MV-4-11 (cell line): Measurements from ENCODE around the gene PANK3.
"Not testable (repeated sequence)": the region's sequence is repeated elsewhere in the genome, so short reads cannot be mapped to it uniquely, and the experiment has no call there.

Experiments used
- DNase-seq: peaks from one replicate; lab custom pipeline; 2025; lab: John Stamatoyannopoulos, UW

Gene PANK3

DNA sequence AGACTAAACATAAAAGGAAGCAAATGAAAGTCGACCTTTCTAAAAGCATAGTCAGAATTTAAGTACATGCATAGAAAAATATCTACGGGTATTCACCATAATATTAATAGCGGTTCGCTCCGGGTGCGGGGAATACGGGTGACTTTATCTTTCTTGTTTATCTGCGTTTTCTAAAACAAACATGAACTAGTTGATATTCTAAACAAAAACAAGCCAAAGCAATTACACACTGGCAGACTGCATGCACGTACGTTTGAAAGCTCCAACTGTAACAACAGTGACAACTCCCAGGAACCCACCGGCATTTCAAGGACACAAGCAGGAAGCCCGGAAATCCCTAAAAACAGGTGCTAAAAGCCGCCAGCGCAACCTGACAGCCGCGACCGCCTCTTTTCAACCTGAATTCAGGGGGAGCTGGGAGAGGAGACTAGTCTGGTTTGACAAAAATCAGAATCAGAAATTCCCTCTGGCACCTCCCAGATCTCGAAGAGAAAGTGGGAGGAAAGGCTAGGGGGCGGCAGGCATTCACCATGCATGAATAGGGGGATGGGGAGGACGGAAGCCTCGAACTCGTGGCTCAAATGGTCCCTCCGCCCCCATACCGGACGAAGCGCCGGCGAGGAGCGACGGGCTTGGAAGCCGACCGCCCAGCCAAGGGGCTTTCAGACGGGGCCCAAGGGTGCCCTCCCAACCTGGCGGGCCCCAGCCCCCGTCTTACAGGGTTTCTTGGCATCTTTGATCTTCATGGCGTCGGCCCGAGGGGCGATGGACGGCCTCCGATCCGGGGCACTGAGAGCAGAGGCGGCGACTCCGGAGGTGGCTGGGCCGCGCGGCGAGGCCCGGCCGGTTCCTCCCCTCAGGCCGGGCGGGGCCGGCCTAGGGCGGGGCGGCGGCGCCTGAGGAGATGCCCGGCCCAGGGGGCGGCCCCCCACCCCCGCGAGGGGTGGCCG, at the start of gene PANK3:
PANK3 (minus strand) TSS at position 831 of the 950 bp plus-strand sequence; CDS start at position 746, 85 bp downstream.
- peak; percentile 39 for DNase-seq

DNA sequence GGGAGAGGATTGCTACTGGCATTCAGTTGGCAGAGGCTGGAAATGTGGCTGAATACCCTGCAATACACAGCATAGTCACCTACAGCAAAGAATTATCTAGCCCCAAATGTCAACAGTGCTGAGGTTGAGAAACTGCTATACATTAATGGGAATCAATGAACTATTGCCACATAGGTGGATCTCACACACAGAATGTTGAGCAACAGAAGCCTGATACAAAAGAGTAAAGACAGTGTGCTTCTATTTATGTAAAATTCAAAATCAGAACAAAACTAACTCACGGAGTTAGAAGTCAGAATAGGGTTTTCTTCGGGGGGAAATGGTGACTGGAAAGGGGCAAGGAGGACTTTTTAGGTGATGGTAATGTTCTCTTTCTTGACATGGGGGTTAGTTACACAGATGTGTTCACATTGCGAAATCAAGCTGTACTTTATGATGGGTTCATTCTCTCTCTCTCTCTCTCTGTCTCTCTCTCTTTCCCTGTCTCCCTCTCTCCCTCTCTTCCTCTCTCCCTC, 45.7 kb upstream of the PANK3 start:
- DNase-seq, result peak; percentile 28

DNA sequence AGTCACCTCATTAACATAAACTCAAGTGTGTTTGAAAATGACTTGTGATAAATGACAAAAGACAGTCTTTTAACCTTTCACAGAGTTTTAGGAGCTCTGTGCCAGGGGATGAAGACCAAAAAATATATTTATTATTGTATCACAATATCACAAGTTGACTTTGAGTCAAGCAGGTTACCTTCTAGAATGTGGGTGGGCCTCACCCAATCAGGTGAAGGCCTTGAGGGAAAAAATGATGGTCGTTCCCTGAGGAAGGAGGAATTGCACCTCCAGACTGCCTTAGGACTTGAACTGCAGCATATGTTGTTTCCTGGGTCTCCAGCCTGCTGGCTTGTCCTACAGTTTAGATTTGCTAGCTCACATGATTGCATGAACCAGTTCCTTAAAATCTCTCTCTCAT, 41.6 kb upstream of the PANK3 start:
- DNase-seq, result no peak

DNA sequence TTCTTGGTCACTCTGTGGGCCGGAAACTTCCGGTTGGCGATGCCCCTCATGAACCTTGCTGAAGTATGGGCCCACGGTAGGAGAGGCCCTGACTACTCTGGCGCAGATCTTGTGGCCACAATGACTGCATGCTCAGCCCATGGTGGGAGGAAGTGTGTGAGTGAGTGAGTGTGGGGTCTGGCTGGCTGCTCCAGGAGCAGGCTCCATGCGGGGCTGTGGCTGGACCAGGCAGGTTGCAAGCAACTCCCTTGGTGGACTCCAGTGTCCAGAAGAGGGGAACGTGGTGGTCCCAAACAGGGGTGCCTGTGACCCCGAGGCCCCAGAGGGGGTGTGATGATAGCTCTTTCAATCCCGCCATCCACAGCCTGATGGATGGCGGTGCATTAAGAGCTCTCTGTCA, 35.5 kb upstream of the PANK3 start:
- no peak for DNase-seq

DNA sequence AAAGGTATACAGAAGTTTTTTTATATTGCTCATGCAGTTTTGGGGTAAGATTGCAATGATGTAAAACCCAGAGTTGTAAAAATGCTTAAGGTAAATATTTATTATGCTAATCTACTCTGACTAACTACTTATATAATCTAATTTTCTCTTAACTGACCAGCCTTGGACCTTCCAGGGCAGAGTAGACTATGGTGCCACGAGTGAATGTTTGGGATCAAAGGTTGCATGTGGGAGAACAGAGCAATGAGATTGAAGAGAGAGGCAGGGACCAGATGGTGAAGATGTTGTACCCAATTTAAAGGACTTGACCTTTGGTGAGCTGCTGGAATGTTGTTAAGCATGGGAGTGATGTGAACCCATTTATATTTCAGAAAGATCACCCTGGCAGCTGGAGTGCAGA, 34.8 kb upstream of the PANK3 start:
- no peak for DNase-seq

DNA sequence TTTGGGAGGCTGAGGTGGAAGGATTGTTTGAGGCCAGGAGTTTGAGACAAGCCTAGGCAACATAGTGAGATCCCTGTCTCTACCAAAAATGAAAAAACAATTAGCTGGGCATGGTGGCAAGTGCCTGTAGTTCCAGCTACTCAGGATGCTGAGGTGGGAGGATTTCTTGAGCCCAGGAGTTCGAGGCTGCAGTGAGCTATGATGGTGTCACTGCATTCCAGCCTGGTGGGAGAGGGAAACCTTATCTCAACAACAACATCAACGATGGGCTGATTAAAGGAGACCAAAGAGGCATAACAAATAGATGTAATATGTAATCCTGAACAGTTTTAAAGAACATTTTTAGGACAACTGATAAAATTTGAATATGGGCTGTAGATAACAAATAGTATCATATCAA, 34.2 kb upstream of the PANK3 start:
- no peak for DNase-seq

DNA sequence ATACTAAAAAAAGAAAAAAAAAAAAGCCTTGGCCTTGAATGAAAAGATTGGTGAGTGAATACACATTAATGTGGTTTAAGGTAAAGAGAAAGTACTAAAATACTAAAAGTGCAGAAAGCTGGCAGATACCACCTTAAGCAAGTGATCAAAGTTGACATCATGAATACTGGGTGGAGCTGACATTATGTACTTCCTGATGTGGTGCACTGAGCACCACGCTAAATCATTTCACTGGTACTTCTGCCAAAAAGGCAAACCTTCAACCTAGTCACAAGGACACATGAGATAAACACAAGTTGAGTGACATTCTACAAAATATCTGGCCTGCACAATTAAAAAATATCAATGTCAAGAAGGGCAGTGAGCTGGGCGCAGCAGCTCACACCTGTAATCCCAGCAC, 33.8 kb upstream of the PANK3 start:
- DNase-seq, result no peak

DNA sequence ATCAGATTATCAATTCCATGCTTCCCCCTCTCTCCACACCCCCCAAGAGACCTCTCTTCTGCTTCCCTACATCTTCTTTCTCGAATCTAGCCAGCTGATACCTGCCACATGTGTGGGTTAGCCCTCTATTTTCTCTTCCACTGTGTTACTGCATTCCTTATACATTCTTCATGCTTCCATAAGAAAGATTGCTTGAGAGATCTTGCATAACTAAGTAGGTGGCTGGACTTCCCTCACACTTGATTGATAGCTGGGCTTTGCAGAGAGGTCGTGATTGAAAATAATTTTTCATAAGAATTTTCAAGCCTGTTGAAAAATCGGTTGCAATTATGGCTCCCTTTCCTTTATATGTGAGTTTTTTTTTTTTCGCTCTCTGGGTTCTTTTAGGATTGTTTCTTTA, 33.0 kb upstream of the PANK3 start:
- DNase-seq, result no peak

DNA sequence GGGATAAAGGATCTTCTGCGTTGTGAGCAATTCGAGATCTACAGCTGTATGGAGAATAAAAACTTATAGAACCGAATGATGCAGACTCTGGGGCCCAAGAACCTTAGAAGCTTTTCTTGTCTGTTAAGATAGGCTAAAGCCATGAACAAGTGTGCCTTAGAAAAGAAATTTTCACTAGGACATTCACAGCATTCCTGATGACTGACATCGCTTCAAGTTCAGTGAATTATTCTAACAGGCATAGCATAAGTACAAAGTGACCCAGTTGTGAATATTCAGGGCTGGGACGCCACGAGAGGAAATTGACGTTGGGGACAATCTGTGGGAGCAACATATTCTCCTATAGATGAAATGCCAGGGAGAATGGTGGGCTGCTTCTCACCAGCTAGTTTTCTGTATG, 32.0 kb upstream of the PANK3 start:
- no peak for DNase-seq

DNA sequence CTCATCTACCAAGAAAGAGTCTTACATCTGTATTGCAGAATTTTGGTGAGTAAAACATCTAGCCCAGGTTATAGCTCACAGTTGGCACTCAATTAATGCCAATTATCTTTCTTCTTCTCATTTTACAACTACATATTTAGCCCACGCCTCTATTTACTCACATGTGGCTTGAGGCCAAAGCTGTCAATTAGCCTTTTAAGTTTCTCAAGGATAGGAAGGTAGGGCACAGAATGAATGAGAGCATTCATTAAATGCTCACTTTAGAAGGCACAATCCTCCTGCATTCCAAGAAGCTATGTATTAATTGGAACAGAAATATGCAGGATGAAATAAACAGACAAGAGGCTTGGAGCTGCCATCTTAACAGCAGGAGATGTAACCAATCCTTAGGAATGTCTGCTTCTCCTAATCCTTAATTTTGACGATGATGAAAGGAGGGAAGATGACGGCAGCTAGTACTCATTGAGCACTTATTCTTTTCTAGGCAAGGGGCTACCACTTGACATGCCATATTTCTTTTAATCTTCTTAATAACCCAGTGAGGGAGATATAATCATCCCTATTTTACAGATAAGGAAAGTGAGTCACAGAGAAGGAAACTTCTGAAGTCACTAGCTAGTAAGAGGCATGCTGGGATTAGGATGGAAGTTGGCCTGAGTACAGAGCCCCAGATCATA, 30.8 kb upstream of the PANK3 start:
- DNase-seq, result no peak

DNA sequence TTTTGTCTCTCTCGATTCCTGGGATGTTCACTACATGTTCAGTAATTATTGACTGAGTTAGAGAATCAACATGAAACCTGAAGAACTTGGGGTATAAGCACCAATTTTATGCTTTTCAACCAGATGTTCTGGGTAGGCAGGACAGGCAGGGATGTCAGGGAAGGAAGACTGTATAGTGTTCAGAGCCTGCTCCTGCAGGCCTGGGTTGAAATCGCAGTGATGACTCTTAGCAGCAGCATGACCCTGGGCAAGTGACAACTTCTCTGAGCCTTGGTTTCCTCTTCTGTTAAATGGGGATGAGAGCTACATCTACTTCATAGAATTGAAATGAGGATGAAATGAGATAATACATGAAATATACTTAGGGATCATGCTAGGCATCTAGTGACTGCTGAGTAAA, 29.7 kb upstream of the PANK3 start:
- DNase-seq, result no peak

DNA sequence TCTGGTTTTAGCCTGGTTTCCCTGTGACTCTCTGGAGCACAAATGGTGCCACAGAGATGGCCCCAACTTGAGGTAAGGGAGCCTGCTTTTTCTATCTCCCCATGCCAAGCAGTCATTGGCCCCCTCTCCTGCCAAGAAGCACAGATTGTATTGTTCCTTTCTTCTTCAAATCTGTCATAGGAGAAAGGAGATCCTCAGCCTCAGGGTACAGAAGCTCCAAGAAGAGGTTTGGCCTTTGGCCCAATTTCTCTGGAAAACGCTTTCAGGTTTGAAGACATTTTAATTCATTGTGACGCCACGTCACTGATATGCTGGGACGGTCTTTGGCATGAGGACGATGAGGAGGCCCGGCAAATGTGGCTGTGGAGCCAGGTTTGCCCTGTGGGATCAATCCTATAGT, 29.2 kb upstream of the PANK3 start:
- DNase-seq, result no peak

DNA sequence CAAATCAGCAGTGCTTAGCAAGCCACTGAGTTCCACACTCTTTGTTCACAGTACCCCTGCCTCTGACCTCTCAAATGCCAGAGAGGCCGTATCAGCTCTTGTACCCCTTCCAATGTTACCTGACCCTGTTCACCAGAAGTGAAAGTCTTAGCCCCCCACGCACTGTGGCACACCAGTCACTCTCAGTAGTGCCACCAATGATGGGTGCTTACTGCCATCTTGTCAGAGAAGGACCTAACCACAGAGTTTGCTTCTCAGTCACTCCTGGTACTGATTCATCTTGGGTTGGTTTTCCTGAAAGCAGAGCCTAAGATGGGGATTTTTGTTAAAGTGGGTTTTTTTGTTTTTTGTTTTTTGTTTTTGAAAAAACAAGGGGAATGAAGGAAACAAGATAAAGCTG, 28.8 kb upstream of the PANK3 start:
- DNase-seq, result no peak

DNA sequence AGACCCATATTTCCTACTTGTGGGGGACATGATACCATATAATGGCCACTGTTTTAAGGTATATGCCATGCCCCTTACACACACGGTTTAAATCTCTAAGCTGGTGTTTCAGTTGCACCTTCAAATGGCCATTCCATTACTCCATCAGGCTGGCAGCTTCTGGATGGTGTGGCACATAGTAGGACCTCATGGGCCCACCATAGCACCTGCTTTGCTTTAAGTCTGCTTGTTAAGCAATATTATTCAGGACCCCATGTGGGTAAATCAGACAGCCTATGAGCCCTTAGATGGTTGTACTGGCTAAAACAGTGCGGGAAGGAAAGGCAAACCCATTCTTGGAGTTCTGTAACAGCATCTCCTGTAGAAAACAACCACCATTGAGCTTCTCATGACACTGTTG, 27.4 kb upstream of the PANK3 start:
- DNase-seq, result no peak

DNA sequence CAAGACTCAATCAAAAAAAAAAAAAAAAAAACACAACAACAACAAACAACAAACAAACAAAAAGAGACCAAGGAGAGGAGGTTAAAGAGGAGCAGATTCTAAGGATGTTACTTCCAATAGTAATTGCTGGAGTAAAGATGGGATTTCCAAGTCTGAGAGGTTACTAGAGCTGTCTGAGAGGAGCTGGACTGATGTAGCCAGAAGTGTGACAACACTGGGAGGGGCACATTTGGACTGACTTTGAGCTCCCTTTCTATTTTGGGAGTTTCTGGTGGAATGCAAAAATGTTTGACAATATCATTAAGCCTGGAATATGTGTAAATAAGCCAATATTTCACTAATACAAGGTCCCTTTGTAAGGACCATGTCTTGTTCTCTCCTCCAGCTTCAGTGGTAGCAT, 25.3 kb upstream of the PANK3 start:
- no peak for DNase-seq

DNA sequence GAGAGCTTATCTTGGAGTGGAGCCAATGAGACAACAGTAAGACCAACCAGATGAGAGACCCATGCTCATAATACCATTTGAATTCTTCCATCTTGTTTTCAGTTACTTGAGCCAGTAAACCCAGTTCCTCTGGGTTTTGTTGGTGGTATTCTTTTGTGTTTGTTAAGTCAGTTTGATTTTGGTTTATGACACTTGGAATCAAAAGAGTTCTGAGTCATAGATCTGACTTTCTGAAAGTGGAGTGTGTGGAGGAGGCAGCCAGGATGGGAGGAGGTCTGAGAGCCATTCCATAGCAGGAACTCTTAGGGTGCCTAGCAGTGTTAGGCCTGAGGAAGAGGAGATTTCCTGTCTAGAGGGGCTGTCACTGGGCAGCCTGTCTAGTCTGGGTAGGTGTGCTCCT, 24.6 kb upstream of the PANK3 start:
- no peak for DNase-seq

DNA sequence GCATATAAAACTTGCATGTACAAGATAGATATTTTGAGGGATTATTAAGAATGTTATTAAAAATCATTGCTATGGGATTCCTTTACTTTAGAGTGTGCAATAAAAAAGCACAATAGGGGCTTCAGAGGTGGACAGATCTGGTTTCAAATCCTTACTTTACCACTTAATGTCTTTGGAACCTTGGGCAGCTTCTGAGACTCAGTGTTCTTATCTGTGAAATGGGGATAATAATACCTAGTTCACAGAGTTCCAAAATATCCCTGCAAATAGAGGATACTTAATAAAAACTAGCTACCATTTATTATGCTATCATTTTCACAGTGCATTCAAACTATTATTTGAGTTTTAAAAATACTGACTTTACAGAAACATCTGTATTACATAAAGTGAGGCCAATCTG, 23.3 kb upstream of the PANK3 start:
- no peak for DNase-seq

DNA sequence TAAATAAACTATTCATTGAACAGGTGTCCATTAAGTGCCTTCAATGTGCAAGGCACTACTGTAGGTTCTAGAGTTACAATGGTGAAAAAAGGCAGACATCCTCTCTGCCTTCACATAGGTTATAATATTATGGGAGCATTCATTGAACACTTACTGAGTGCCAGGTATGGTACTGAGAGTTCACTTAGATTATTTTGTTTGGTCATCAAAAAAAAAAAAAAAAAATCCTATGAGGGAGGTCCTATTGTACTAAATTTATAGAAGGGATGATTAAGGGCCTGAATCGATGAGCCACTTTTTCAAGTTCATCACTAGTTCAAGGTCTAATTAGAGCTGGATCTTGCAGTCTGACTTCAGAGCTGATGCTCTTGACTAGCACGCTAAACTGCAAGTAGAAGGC, 22.8 kb upstream of the PANK3 start:
- no peak for DNase-seq

DNA sequence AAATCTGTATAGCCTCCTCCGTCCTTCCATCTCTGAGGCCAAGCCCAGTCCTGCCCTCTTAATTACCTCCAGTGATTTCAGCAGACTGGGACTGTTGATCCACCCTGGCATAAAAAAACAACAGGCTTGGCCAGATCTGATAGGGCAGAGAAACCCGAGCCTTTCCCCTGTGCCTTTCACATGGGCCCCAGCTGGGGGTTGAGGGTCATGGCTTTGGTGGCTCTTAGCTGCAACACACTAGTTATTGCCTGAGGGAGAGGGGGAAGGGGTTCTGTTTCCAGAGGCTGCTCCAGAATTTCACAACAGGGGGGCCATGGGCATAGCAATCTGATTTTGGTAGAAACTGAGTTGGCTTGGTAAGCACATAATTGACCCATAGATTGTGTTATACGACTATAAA, 21.2 kb upstream of the PANK3 start:
- no peak for DNase-seq

DNA sequence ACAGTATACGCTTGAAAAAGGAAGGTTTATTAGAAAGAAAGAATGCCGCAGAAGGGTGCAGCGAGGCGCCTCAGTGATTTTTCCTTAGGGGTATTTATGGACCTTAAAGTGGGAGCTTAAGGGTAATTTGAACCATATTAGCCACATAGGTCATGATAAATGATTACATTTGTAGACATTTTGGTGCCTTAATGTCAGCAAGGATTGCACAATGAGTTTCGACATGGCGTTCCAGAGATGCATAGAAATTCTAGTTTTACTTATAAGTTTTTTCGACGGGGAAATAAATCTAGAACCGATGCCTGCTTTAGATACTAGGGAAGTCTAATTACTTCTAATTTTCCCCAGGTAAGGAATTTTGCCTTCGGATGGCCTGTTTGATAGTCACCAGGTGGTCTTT, 20.7 kb upstream of the PANK3 start:
- no peak for DNase-seq

DNA sequence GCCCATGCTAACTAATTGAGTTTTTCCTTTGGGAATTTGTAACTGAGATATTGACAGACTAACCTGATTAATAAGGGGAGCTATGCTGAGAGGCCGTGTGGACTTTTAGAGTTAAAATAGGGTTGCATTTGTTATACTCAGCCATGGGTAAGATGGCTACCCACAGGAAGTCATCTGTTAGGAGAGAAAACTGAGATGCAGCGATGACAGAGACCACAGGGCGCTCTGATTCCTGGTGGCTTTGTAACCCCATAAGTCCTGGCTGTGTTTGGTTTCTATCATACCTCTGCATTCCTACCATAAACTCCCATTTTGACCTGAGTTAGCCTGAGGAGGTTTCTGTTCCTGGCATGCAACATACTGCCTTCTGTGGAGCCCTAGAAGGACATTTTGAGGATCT, 19.5 kb upstream of the PANK3 start:
- no peak for DNase-seq

DNA sequence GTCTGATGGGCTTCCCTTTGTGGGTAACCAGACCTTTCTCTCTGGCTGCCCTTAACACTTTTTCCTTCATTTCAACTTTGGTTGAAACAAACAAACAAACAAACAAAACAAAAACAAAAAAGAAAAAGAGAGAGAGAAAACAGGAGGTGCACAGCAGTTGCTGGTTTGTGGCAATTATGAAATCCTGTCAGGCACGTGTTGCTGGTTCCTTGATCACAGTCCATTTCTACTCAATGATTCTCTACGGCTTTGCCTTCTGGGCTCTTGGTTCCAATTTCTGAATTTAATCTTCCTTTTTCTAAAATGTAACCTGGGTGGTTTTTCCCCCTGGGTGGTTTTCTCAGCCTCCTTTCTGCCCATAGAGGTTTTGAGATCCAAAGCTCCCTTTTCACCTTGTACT, 17.8 kb upstream of the PANK3 start:
- DNase-seq, result no peak

DNA sequence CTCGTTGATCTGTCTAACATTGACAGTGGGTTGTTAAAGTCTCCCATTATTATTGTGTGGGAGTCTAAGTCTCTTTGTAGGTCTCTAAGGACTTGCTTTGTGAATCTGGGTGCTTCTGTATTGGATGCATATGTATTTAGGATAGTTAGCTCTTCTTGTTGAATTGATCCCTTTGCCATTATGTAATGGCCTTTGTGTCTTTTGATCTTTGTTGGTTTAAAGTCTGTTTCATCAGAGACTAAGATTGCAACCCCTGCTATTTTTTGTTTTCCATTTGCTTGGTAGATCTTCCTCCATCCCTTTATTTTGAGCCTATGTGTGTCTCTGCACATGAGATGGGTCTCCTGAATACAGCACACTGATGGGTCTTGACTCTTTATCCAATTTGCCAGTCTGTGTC, 17.0 kb upstream of the PANK3 start:
- not testable (repeated sequence) for DNase-seq
